Nephron (organoid): ENCODE data around the gene ETV6.
A peak's percentile ranks its signal among the peaks of the same experiment; 100 is the strongest.

Experiments
- H3K27ac Mint-ChIP-seq, 3 experiments: 2 replicates each; pipeline ENCODE4 v1.8.0; 2020; ENCODE audit warnings: mixed read lengths in 3 of 3, mild to moderate bottlenecking in 2 of 3, moderate library complexity in 1 of 3
- H3K27me3 Mint-ChIP-seq: 2 replicates; pipeline ENCODE4 v1.8.0; 2021; ENCODE audit warnings: low read depth, mild to moderate bottlenecking, moderate library complexity, mixed read lengths
- H3K36me3 Mint-ChIP-seq: 2 replicates; pipeline ENCODE4 v1.8.0; 2020; ENCODE audit warnings: low read depth, mixed read lengths
- H3K4me1 Mint-ChIP-seq: 2 replicates; pipeline ENCODE4 v1.8.0; 2020; ENCODE audit warnings: mixed read lengths
- H3K4me3 Mint-ChIP-seq, 3 experiments: 2 replicates each; pipeline ENCODE4 v1.8.0; 2020; ENCODE audit warnings: mild to moderate bottlenecking in 3 of 3, mixed read lengths in 3 of 3, moderate library complexity in 2 of 3
- H3K9me3 Mint-ChIP-seq: 2 replicates; pipeline ENCODE4 v1.8.0; 2020; ENCODE audit warnings: mixed read lengths
- TF ChIP-seq, protein P1 (sequence below), 3 experiments: fragments of 200-600 bp; sonication (generic); IDR thresholded peaks; one replicate each; pipeline ENCODE4 v1.5.0; 2021; ENCODE audit warnings: antibody characterized with exemption in 3 of 3; ENCODE audit not compliant: unreplicated experiment in 3 of 3

The ETV6 gene

DNA sequence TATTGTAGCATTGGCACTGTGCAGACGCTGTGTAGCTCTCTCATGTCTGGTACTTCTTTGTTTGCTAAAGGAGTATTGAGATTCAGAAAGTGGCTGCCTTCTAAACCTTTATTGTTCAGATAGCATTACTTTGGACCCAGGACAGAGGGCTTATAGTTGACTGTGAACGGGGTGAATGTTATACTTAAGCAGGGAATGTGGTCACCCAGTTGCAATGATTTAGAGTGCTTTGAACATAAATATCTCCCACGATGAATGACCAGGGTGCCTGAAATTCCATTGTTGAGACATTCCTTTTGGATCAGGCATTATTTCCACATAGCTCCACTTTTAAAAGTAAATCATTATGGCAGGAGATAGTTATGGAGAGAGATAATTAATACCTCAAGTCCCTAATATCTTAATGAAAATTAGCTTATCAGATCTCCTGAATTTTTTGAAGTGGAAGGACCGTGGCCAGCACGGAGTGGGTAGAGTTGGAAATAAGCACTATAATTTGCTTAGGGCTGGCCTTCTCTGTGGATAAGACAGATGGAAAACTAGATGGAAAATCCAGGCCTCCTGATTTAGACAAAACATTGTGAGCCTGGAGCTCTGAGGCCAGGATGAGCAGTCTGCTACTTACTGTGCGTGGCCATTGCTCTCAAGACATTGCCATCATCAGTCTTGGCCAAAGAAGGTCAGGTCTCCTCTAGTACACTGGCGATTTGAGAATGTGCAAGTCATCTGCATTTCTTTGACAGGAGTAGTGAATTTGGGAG, 114.5 kb downstream of the ETV6 start:
- H3K4me3 Mint-ChIP-seq = no peak overlapping the region
- no peaks in the 10 kb centered on the region for H3K36me3 Mint-ChIP-seq
- no peaks in the 10 kb centered on the region for H3K27me3 Mint-ChIP-seq
- TF ChIP-seq, protein P1, sequence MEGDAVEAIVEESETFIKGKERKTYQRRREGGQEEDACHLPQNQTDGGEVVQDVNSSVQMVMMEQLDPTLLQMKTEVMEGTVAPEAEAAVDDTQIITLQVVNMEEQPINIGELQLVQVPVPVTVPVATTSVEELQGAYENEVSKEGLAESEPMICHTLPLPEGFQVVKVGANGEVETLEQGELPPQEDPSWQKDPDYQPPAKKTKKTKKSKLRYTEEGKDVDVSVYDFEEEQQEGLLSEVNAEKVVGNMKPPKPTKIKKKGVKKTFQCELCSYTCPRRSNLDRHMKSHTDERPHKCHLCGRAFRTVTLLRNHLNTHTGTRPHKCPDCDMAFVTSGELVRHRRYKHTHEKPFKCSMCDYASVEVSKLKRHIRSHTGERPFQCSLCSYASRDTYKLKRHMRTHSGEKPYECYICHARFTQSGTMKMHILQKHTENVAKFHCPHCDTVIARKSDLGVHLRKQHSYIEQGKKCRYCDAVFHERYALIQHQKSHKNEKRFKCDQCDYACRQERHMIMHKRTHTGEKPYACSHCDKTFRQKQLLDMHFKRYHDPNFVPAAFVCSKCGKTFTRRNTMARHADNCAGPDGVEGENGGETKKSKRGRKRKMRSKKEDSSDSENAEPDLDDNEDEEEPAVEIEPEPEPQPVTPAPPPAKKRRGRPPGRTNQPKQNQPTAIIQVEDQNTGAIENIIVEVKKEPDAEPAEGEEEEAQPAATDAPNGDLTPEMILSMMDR (IDR thresholded peaks at IDR 0.05; ENCODE audit: unreplicated experiment in 3 of 3) = no peak
- peak overlapping the region; percentile 65 to 100 (median 88) for H3K27ac Mint-ChIP-seq
- no peaks in the 10 kb centered on the region for H3K9me3 Mint-ChIP-seq
- peaks cover 67% of the 10 kb centered on the region for H3K4me1 Mint-ChIP-seq

DNA sequence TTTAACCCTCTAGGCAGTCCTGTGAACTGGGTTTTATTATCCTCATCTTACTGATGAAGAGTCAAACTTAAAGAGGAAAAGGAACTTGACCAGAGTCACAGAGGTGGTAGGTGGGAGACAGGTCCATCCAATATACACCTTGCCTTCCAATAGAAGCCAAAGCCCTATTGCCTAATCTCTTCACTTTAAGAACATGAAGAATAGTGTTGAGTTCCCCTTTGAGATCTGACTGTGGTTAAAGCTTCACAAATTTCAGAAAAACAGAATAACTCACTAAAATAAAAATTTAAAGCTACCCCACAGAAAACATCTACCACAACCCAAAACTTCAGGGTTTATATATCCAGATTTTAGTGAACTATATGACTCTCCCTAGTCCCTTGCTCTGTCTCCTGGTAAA, 115.4 kb downstream of the ETV6 start:
- no peak overlapping the region for H3K4me3 Mint-ChIP-seq
- peaks cover 72% of the 10 kb centered on the region for H3K4me1 Mint-ChIP-seq
- no peaks in the 10 kb centered on the region for H3K36me3 Mint-ChIP-seq
- H3K27me3 Mint-ChIP-seq = no peaks in the 10 kb centered on the region
- TF ChIP-seq, protein P1 (IDR thresholded peaks at IDR 0.05; ENCODE audit: unreplicated experiment in 3 of 3) = no peak
- peak overlapping the region; percentile 99 to 100 (median 99) for H3K27ac Mint-ChIP-seq
- no peaks in the 10 kb centered on the region for H3K9me3 Mint-ChIP-seq

DNA sequence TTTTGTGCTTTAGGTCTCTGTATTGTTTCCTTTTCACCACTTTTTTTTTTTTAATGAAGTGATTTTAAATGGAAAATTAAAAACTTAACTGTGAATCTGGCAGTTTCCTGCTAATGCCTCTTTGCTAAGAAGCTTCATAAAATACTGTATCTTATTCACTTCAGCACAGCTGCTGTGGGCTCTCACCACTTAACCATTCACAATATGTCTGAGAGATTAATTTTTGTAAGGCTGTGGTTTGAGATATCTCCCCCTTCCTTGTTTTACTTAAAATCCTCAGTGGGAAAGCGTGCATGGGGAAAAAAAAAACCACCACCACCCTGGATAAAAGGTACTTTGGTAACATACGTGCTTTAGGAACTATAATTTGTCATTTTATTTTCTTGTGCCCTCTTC, 115.9 kb downstream of the ETV6 start:
- Mint-ChIP-seq H3K36me3 (no peaks in the 10 kb centered on the region), H3K4me1 (peaks cover 72% of the 10 kb centered on the region), H3K27ac (peak overlapping the region; percentile 99 to 100 (median 99)), H3K9me3 (no peaks in the 10 kb centered on the region), H3K4me3 (peak overlapping the region in 2 of 3 experiments; percentile 31 to 33), H3K27me3 (no peaks in the 10 kb centered on the region)
- TF ChIP-seq, protein P1 (IDR thresholded peaks at IDR 0.05; ENCODE audit: unreplicated experiment in 3 of 3) = no peak

DNA sequence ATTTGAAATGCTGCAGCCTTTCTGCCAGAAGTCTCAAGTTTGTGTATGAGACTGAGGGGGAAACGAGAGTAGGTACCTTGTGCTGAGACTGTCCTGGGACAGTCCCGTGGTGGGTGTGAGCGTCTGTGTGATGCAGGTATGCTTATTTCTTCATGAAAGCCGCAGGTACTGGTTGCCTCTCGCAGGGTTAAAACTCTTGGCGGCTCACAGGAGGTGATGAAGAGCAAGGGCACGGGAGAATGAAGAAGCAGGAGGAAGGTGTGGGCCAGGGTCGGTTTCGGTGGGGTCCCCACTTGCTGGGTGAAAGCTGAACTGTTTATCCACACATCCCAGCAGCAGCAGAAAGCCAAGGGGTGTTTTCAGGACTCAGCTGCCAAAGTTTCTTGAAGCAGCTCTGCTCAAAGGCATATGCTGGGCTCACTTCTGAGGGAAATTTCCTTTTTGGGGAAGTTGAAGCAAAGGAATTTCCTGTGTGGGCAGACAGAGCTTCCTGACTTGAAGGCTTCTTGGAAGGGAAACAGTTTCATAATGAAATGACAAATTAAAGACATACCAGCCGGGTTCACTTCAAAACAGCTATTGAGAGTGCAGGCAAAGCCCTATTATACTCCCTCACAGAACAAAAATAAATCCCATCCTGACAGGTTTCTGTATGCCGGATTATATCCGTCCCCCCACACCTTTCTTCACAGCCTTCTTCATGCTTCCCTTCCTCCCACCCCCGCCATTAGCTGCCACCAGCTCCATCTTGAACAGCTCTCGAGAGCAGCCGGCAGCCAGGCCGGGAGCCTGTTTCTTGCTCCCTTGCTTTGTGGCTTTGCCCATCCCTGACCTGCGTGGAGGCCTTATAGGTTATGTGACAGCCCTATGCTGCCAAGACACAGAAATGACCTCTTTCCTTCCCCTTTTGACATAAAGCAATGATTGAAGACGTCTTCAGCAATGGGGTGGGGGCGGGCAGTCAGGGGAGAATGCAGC, 116.6 kb downstream of the ETV6 start:
- TF ChIP-seq, protein P1 (IDR thresholded peaks at IDR 0.05; ENCODE audit: unreplicated experiment in 3 of 3) = no peak
- H3K27ac Mint-ChIP-seq = peak overlapping the region; percentile 99 to 100 (median 99)
- H3K4me1 Mint-ChIP-seq = peaks cover 68% of the 10 kb centered on the region
- H3K9me3 Mint-ChIP-seq = no peaks in the 10 kb centered on the region
- H3K4me3 Mint-ChIP-seq = peak overlapping the region; percentile 31 to 57 (median 33)
- H3K27me3 Mint-ChIP-seq = no peaks in the 10 kb centered on the region
- no peaks in the 10 kb centered on the region for H3K36me3 Mint-ChIP-seq

DNA sequence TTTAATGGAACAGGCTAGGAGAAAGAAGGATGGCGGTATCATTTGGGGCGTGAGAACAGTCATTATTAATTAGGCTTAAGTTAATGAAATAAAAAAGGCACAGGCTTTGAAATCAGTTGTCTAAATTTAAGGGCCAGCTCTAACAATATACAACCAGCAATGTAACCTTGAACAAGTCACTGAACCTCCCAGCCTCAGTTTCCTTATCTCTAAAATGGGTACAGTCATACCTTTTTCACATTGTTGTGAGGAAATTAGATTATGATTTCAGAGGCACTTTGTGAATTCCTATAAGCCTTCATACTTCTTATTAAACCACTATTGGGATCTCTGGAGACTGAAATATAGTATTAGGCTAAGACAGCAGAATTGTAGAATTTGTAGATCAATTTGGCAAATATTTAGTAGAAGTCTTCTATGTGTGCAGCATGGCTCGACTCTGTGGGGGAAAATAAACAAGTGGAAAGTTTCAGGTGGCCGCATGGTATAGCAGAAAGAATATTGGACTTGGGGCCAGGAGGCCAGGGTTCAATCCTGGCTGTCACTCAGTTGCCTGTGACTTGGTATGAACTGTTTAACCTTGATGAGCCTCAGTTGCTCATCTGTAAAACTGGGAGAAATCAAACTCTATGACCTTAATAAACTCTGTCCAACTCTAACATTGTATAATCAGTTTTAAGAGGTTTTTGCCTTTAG, 117.7 kb downstream of the ETV6 start:
- TF ChIP-seq, protein P1 (IDR thresholded peaks at IDR 0.05; ENCODE audit: unreplicated experiment in 3 of 3) = no peak
- H3K27ac Mint-ChIP-seq = peak overlapping the region; percentile 99 to 100 (median 99)
- H3K27me3 Mint-ChIP-seq = no peaks in the 10 kb centered on the region
- H3K4me1 Mint-ChIP-seq = peaks cover 70% of the 10 kb centered on the region
- H3K4me3 Mint-ChIP-seq = peak overlapping the region in 1 of 3 experiments; percentile 40
- peaks cover 5% of the 10 kb centered on the region for H3K36me3 Mint-ChIP-seq
- H3K9me3 Mint-ChIP-seq = no peaks in the 10 kb centered on the region
